Measurements from ENCODE around the gene HCFC1. TPM values are rescaled to one million over a fixed set of nuclear protein-coding genes. Genes with fewer than 3 reads are reported as not detected.

Gene HCFC1
- total and polyA plus RNA-seq, 7 donors, result 15.1 to 50.1 (median 33.1) TPM

GRCh38 chrX:153927922-153928760, 43.5 kb downstream of the HCFC1 start:
- ATAC-seq (peak; percentile 93 to 95 (median 93)), DNase-seq (peak; percentile 96 to 99)
- no peaks in the 10 kb centered on the region for H3K27me3 ChIP-seq (ENCODE audit: insufficient read depth in 3 of 3, low read length in 2 of 3)
- TF ChIP-seq, protein P1, sequence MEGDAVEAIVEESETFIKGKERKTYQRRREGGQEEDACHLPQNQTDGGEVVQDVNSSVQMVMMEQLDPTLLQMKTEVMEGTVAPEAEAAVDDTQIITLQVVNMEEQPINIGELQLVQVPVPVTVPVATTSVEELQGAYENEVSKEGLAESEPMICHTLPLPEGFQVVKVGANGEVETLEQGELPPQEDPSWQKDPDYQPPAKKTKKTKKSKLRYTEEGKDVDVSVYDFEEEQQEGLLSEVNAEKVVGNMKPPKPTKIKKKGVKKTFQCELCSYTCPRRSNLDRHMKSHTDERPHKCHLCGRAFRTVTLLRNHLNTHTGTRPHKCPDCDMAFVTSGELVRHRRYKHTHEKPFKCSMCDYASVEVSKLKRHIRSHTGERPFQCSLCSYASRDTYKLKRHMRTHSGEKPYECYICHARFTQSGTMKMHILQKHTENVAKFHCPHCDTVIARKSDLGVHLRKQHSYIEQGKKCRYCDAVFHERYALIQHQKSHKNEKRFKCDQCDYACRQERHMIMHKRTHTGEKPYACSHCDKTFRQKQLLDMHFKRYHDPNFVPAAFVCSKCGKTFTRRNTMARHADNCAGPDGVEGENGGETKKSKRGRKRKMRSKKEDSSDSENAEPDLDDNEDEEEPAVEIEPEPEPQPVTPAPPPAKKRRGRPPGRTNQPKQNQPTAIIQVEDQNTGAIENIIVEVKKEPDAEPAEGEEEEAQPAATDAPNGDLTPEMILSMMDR (IDR thresholded peaks at IDR 0.05), result peak; percentile 22
- intact Hi-C loops (cut with DNase I), result no loop called here
- H3K27ac ChIP-seq, result peak overlapping the region; percentile 94
- 0 to 10% (median 1%) methylated on average over 22 to 76 of the region's 76 CpGs for WGBS, 3 donors
- H3K36me3 ChIP-seq (ENCODE audit: insufficient read depth in 1 of 2, low read depth in 1 of 2), result peaks cover 3 to 41% of the 10 kb centered on the region in 2 donors
- peaks cover 30% of the 10 kb centered on the region for H3K4me1 ChIP-seq
- peak overlapping the region; percentile 86 for H3K4me3 ChIP-seq
- H3K9me3 ChIP-seq, result no peaks in the 10 kb centered on the region

GRCh38 chrX:153927672-153927921, 44.0 kb downstream of the HCFC1 start:
- Histone ChIP-seq H3K27me3 (ENCODE audit: insufficient read depth in 3 of 3, low read length in 2 of 3) (no peaks in the 10 kb centered on the region), H3K4me1 (peaks cover 32% of the 10 kb centered on the region), H3K4me3 (peak overlapping the region; percentile 86), H3K36me3 (ENCODE audit: insufficient read depth in 1 of 2, low read depth in 1 of 2) (peaks cover 3 to 35% of the 10 kb centered on the region in 2 donors), H3K9me3 (no peaks in the 10 kb centered on the region), H3K27ac (peak overlapping the region; percentile 94)
- intact Hi-C loops (cut with DNase I), result no loop called here
- ATAC-seq (peak in 3 of 4 donors; percentile 0 to 5 (median 4)), DNase-seq (no peak)
- TF ChIP-seq, protein P1 (IDR thresholded peaks at IDR 0.05), result no peak
- WGBS, 3 donors, result 0 to 18% (median 0%) methylated on average over 2 to 8 of the region's 8 CpGs

- no peaks in the 10 kb centered on the region for H3K9me3 ChIP-seq
- H3K36me3 ChIP-seq (ENCODE audit: insufficient read depth in 1 of 2, low read depth in 1 of 2), result peaks cover 3 to 30% of the 10 kb centered on the region in 2 donors
- DNase-seq (peak; percentile 51 to 75), ATAC-seq (peak in 2 of 4 donors; percentile 2 to 9)
- H3K4me1 ChIP-seq, result peaks cover 32% of the 10 kb centered on the region
- peak overlapping the region; percentile 86 for H3K4me3 ChIP-seq
- TF ChIP-seq, protein P1 (IDR thresholded peaks at IDR 0.05), result no peak
- intact Hi-C loops (cut with DNase I), result no loop called here
- peak overlapping the region; percentile 94 for H3K27ac ChIP-seq
- no peaks in the 10 kb centered on the region for H3K27me3 ChIP-seq (ENCODE audit: insufficient read depth in 3 of 3, low read length in 2 of 3)
- WGBS, 3 donors, result 4 to 27% (median 6%) methylated on average over 23 to 31 of the region's 31 CpGs
These were observed 44.6 kb downstream of the HCFC1 start for GRCh38 chrX:153926858-153927671.

- no peak for DNase-seq
- peak overlapping the region; percentile 94 for H3K27ac ChIP-seq
- no peaks in the 10 kb centered on the region for H3K27me3 ChIP-seq (ENCODE audit: insufficient read depth in 3 of 3, low read length in 2 of 3)
- TF ChIP-seq, protein P1 (IDR thresholded peaks at IDR 0.05), result no peak
- H3K4me3 ChIP-seq, result peak overlapping the region; percentile 86
- H3K36me3 ChIP-seq (ENCODE audit: insufficient read depth in 1 of 2, low read depth in 1 of 2), result peaks cover 3 to 24% of the 10 kb centered on the region in 2 donors
- H3K4me1 ChIP-seq, result peaks cover 36% of the 10 kb centered on the region
- intact Hi-C loops (cut with DNase I), result no loop called here
- ATAC-seq, result no peak
- 0 to 24% (median 9%) methylated on average over 1 to 4 of the region's 4 CpGs for WGBS, 3 donors
- H3K9me3 ChIP-seq, result no peaks in the 10 kb centered on the region
These were observed 45.1 kb downstream of the HCFC1 start for GRCh38 chrX:153926552-153926857.
